Kidney (tissue), 14 donors: ENCODE data around the gene CPLX1. TPM values are rescaled to one million over a fixed set of nuclear protein-coding genes. Genes with fewer than 3 reads are reported as not detected.

ENCODE experiments used
- DNase-seq, 5 donors: peaks; one replicate each; pipeline ENCODE4 v3.0.0-alpha.2; 2013 to 2020
- FAIRE-seq: peaks from 2 replicates; lab custom pipeline; 2012; peaks lifted over from hg19 to GRCh38; lab: Jason Lieb, UNC
- H3K27ac ChIP-seq, 2 donors: one replicate each; pipeline ENCODE4 v1.7.0; 2013; ENCODE audit warnings: low read depth in 2 of 2, low read length in 2 of 2, inconsistent platforms in 1 of 2
- H3K27me3 ChIP-seq: one replicate; pipeline ENCODE4 v1.7.1; 2013; ENCODE audit warnings: low read length, inconsistent platforms; ENCODE audit not compliant: control insufficient read depth, insufficient read depth
- H3K36me3 ChIP-seq, 3 donors: one replicate each; pipeline versions ENCODE4 v1.7.0 to v1.7.1; 2013; ENCODE audit warnings: low read length in 3 of 3, control low read depth in 1 of 3, inconsistent platforms in 1 of 3; ENCODE audit not compliant: insufficient read depth in 3 of 3, control insufficient read depth in 2 of 3
- H3K4me1 ChIP-seq, 3 donors: one replicate each; pipeline versions ENCODE4 v1.7.0 to v1.7.1; 2013; ENCODE audit warnings: low read length in 3 of 3, inconsistent platforms in 1 of 3, low read depth in 1 of 3; ENCODE audit not compliant: control insufficient read depth in 2 of 3, insufficient read depth in 2 of 3
- H3K4me3 ChIP-seq, 3 donors: one replicate each; pipeline versions ENCODE4 v1.7.0 to v1.8.1; 2013; ENCODE audit warnings: low read length in 3 of 3, control low read depth in 1 of 3, inconsistent platforms in 1 of 3
- H3K9ac ChIP-seq, 3 donors: one replicate each; pipeline versions ENCODE4 v1.7.0 to v1.7.1; 2013; ENCODE audit warnings: low read length in 3 of 3, control low read depth in 1 of 3, inconsistent platforms in 1 of 3
- H3K9me3 ChIP-seq, 3 donors: one replicate each; pipeline versions ENCODE4 v1.7.0 to v1.7.1; 2013; ENCODE audit warnings: low read length in 3 of 3, control low read depth in 1 of 3, inconsistent platforms in 1 of 3; ENCODE audit not compliant: control insufficient read depth in 2 of 3, insufficient read depth in 1 of 3
- CTCF ChIP-seq: IDR thresholded peaks from 3 replicates; pipeline ENCODE4 v1.5.1; 2012; ENCODE audit warnings: mild to moderate bottlenecking, moderate library complexity, borderline replicate concordance; ENCODE audit not compliant: insufficient read depth; ENCODE audit errors: extremely low read depth
- intact Hi-C: fragments of 100-400 bp; cut with DNase I; formaldehyde crosslinking; loops from one replicate; pipeline ENCODE4 v1.11.1; 2022
- polyA plus RNA-seq: library from polyadenylated mRNA; stranded (reverse); fragments of 350-450 nt; fragmentation: Illumina TruSeq; extraction: RNeasy Lipid Tissue Mini Kit (QIAGEN cat#74804); gene quantifications from one replicate; pipeline ENCODE4 v1.2.3, GENCODE V29; 2014; ENCODE audit warnings: low read depth, low replicate concordance; ENCODE audit not compliant: insufficient read depth
- total RNA-seq: library from RNA; stranded (reverse); fragmentation: NEBNext Ultra II Directional; extraction: Animal tissue kit (Norgen Biotek cat#: 25700); gene quantifications from one replicate; pipeline ENCODE4 v1.2.1, GENCODE V29; 2021
- donor health status: control.
- donor health status: control.
- donor health status: control.
- donor health status: control.
- donor health status: control.
- donor health status: DM: yes; HTN: yes; CAD: no.
- donor health status: Normal renal cell carcinoma (clear cell type).

Gene CPLX1
- total and polyA plus RNA-seq, 2 donors from 2014 or later, result 3.9 to 10.2 TPM

- intact Hi-C loops, result no loop called here
- DNase-seq, result peak in 4 of 5 donors; percentile 24 to 75 (median 60)
- H3K4me3 ChIP-seq, result no peak overlapping the region
- no peaks in the 10 kb centered on the region for H3K9me3 ChIP-seq
- no peak for FAIRE-seq
- H3K9ac ChIP-seq, result no peak overlapping the region
- H3K27ac ChIP-seq, result no peak overlapping the region
- H3K4me1 ChIP-seq, result peaks cover 0 to 10% (median 3%) of the 10 kb centered on the region in 3 donors
- H3K36me3 ChIP-seq, result no peaks in the 10 kb centered on the region
- peaks cover 2% of the 10 kb centered on the region for H3K27me3 ChIP-seq
- no peak for TF ChIP-seq CTCF
Observed at GRCh38 chr4:785332-786073, 40.4 kb downstream of the CPLX1 start.

- no peak for FAIRE-seq
- H3K27ac ChIP-seq, result no peak overlapping the region
- H3K27me3 ChIP-seq, result peaks cover 2% of the 10 kb centered on the region
Observed at GRCh38 chr4:784401-785331, 41.3 kb downstream of the CPLX1 start.

GRCh38 chr4:781493-782216, 44.3 kb downstream of the CPLX1 start:
- Histone ChIP-seq H3K27ac (peak overlapping the region; percentile 75 to 93), H3K9me3 (no peaks in the 10 kb centered on the region), H3K27me3 (peaks cover 2% of the 10 kb centered on the region), H3K4me1 (peaks cover 0 to 28% (median 5%) of the 10 kb centered on the region in 3 donors), H3K9ac (peak overlapping the region; percentile 44 to 89 (median 52)), H3K36me3 (peaks cover 0 to 14% (median 0%) of the 10 kb centered on the region in 3 donors), H3K4me3 (peak overlapping the region; percentile 65 to 90 (median 83))
- FAIRE-seq, result peak; percentile 98
- DNase-seq, result peak; percentile 100
- no peak for TF ChIP-seq CTCF
- intact Hi-C loops, result no loop called here

More at GRCh38 chr4:784401-785331, 41.3 kb downstream of the CPLX1 start:
- H3K36me3 ChIP-seq, result no peaks in the 10 kb centered on the region
- H3K9ac ChIP-seq, result no peak overlapping the region
- intact Hi-C loops, result no loop called here
- H3K9me3 ChIP-seq, result no peaks in the 10 kb centered on the region
- TF ChIP-seq CTCF, result no peak
- no peak overlapping the region for H3K4me3 ChIP-seq
- peaks cover 0 to 18% (median 5%) of the 10 kb centered on the region in 3 donors for H3K4me1 ChIP-seq
- DNase-seq, result peak in 1 of 5 donors; percentile 75
